Tibial nerve (tissue), 4 donors: ENCODE measurements around the gene ZMYND8. TPM values are rescaled to one million over a fixed set of nuclear protein-coding genes. Genes with fewer than 3 reads are reported as not detected.

Source experiments
- DNase-seq, 2 donors: peaks; one replicate each; pipeline ENCODE4 v3.0.0-alpha.2; 2019; ENCODE audit warnings: low spot score in 2 of 2
- H3K27ac ChIP-seq, 4 donors: fragments of 200-600 bp; sonication (generic) in 3 of 4; one replicate each; pipeline ENCODE4 v1.5.1; 2017 to 2019; ENCODE audit warnings: mild to moderate bottlenecking in 1 of 4
- H3K27me3 ChIP-seq, 2 donors: fragments of 200-600 bp; sonication (generic) in 1 of 2; one replicate each; pipeline versions ENCODE4 v1.5.1 to v1.6.0; 2017 to 2019
- H3K36me3 ChIP-seq, 3 donors: fragments of 200-600 bp; sonication (generic); one replicate each; pipeline ENCODE4 v1.5.1; 2018 to 2019
- H3K4me1 ChIP-seq, 4 donors: fragments of 200-600 bp; sonication (generic) in 3 of 4; one replicate each; pipeline ENCODE4 v1.5.1; 2017 to 2019
- H3K4me3 ChIP-seq, 4 donors: fragments of 200-600 bp; sonication (generic) in 3 of 4; one replicate each; pipeline ENCODE4 v1.5.1; 2017 to 2019; ENCODE audit warnings: mild to moderate bottlenecking in 1 of 4, moderate library complexity in 1 of 4
- H3K9me3 ChIP-seq, 4 donors: fragments of 200-600 bp; sonication (generic) in 3 of 4; one replicate each; pipeline ENCODE4 v1.5.1; 2017 to 2019
- EP300 ChIP-seq, 2 donors: sonication (generic); formaldehyde crosslinking; IDR thresholded peaks; one replicate each; pipeline ENCODE4 v1.6.1; 2017; ENCODE audit warnings: antibody characterized with exemption in 2 of 2, mild to moderate bottlenecking in 1 of 2
- POLR2A ChIP-seq, 2 donors: fragments of 450-650 bp; IDR thresholded peaks; one replicate each; pipeline ENCODE4 v1.6.1; 2017; ENCODE audit warnings: antibody characterized with exemption in 2 of 2, mild to moderate bottlenecking in 2 of 2, moderate library complexity in 2 of 2
- WGBS, 2 donors: methylation state at CpG; one replicate each; pipeline ENCODE4 v1.1.5; 2018; 5-methylcytosine and 5-hydroxymethylcytosine counted together
- total RNA-seq, 4 donors: library from RNA; depleted of rRNA; stranded (reverse); fragments of >200 nt; gene quantifications; one replicate each; pipeline ENCODE4 v1.1.0, GENCODE V29; 2016
- TF ChIP-seq, protein P1 (sequence below), 5 experiments: fragments of 200-600 bp in 3 of 5; fragments of 450-650 bp in 2 of 5; sonication (generic) in 3 of 5; IDR thresholded peaks; one replicate each; pipeline ENCODE4 v1.5.1; 2016 to 2019; ENCODE audit warnings: antibody characterized with exemption in 5 of 5, mild to moderate bottlenecking in 3 of 5, moderate library complexity in 2 of 5

ZMYND8 gene
- total RNA-seq, 4 donors from 2014 or later: 45.3 to 69.9 (median 49.8) TPM

DNA sequence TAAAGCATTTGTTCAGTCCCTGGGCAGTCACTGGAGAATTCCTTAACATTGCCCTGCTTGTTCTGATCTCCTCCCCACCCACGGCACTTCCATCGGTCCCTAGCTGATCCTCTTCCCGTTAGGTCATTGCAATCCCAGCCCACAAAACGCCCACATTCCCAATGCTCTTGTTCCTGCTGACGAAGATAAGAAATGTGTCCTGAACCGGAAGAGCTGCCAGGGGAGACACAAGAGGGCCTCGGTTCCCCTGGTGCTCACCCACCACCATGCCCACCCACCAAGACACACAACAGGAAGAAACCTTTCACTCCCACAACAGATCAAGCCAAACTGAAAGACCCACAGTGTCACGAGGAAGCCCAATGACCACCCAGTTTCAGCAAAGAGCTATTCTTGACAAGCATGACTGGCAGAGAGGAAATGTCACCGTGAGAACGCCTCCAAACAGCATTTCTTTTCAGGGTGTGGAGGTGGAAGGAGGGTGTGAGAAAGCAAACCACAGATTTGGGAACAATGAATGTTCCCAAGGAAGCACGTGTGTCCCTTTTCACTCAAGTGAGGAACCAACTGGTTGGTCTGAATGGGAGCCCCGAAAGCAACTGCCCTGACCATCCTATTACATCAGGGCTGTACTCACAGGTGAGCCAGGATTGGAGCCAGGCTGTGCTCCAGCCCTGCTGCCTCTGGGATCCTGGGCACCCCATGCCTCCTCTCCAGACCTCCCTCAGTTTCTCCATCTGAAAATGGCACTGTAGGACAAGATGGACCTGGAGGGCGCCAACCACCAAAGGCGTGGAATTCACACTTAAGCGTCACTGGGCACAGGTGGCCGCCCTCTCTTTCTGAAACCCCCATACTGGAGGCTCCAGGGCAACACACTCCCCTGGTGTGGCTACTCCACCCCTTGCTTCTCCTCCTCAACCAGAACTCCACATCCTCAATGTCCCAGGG is 97.5 kb downstream of the ZMYND8 start:
- Histone ChIP-seq H3K9me3 (no peaks in the 10 kb centered on the region), H3K27ac (peak overlapping the region; percentile 31 to 85 (median 74)), H3K36me3 (peaks cover 0 to 47% (median 6%) of the 10 kb centered on the region in 3 donors), H3K4me3 (peak overlapping the region in 1 of 4 donors; percentile 3), H3K4me1 (peaks cover 0 to 51% (median 19%) of the 10 kb centered on the region in 4 donors), H3K27me3 (no peaks in the 10 kb centered on the region)
- peak; percentile 13 to 72 for TF ChIP-seq EP300 (IDR thresholded peaks at IDR 0.05)
- TF ChIP-seq POLR2A (IDR thresholded peaks at IDR 0.05): no peak
- TF ChIP-seq, protein P1, sequence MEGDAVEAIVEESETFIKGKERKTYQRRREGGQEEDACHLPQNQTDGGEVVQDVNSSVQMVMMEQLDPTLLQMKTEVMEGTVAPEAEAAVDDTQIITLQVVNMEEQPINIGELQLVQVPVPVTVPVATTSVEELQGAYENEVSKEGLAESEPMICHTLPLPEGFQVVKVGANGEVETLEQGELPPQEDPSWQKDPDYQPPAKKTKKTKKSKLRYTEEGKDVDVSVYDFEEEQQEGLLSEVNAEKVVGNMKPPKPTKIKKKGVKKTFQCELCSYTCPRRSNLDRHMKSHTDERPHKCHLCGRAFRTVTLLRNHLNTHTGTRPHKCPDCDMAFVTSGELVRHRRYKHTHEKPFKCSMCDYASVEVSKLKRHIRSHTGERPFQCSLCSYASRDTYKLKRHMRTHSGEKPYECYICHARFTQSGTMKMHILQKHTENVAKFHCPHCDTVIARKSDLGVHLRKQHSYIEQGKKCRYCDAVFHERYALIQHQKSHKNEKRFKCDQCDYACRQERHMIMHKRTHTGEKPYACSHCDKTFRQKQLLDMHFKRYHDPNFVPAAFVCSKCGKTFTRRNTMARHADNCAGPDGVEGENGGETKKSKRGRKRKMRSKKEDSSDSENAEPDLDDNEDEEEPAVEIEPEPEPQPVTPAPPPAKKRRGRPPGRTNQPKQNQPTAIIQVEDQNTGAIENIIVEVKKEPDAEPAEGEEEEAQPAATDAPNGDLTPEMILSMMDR (IDR thresholded peaks at IDR 0.05): peak in 1 of 5 experiments; percentile 10
- peak; percentile 43 to 46 for DNase-seq
- 39 to 43% methylated on average over 16 of the region's 16 CpGs for WGBS, 2 donors

DNA sequence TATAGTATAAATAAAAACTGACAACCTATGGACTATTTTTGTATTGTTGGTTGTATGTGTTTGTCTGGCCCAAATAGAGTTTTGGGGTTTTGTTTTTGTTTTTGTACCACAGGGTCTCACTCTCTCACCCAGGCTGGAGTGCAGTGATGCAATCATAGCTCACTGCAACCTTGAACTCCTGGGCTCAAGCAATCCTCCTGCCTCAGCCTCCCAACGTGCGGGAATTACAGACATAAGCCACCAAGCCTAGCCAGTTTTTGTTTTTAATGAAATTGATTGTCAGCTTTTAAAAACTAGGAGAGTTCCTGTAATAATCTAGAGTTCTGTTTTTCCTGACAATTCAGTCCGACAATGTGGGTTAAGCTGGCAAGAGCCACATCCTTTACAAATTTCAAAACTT is 98.7 kb downstream of the ZMYND8 start:
- peaks cover 0 to 40% (median 16%) of the 10 kb centered on the region in 4 donors for H3K4me1 ChIP-seq
- DNase-seq: no peak
- peak overlapping the region; percentile 31 to 85 (median 74) for H3K27ac ChIP-seq
- TF ChIP-seq, protein P1 (IDR thresholded peaks at IDR 0.05): no peak
- TF ChIP-seq EP300 (IDR thresholded peaks at IDR 0.05): no peak
- TF ChIP-seq POLR2A (IDR thresholded peaks at IDR 0.05): no peak
- H3K27me3 ChIP-seq: no peaks in the 10 kb centered on the region
- no peak overlapping the region for H3K4me3 ChIP-seq
- WGBS, 2 donors: 82 to 90% methylated on average over 3 of the region's 3 CpGs
- H3K36me3 ChIP-seq: peaks cover 0 to 54% (median 6%) of the 10 kb centered on the region in 3 donors
- no peaks in the 10 kb centered on the region for H3K9me3 ChIP-seq

DNA sequence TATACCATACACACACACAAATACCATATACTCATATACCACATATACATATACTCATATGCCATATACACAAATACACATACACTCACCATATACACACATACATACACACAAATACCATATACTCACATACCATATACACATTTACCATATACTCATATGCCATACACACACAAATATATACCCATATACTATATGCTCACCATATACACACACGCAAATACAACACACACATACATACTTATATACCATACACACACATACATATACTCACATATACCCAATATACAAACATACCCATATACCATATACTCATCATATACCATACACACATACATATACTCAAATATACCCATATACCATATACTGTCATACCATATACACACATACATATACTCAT is 99.2 kb downstream of the ZMYND8 start:
- TF ChIP-seq, protein P1 (IDR thresholded peaks at IDR 0.05): no peak
- TF ChIP-seq EP300 (IDR thresholded peaks at IDR 0.05): no peak
- no peak for TF ChIP-seq POLR2A (IDR thresholded peaks at IDR 0.05)
- DNase-seq: no peak
- peak overlapping the region in 1 of 4 donors; percentile 82 for H3K27ac ChIP-seq
- H3K4me3 ChIP-seq: no peak overlapping the region
- H3K36me3 ChIP-seq: peaks cover 0 to 54% (median 3%) of the 10 kb centered on the region in 3 donors
- H3K4me1 ChIP-seq: peaks cover 0 to 38% (median 16%) of the 10 kb centered on the region in 4 donors
- no peaks in the 10 kb centered on the region for H3K27me3 ChIP-seq
- WGBS, 2 donors: 95 to 96% methylated on average over 1 of the region's 1 CpG
- H3K9me3 ChIP-seq: no peaks in the 10 kb centered on the region

DNA sequence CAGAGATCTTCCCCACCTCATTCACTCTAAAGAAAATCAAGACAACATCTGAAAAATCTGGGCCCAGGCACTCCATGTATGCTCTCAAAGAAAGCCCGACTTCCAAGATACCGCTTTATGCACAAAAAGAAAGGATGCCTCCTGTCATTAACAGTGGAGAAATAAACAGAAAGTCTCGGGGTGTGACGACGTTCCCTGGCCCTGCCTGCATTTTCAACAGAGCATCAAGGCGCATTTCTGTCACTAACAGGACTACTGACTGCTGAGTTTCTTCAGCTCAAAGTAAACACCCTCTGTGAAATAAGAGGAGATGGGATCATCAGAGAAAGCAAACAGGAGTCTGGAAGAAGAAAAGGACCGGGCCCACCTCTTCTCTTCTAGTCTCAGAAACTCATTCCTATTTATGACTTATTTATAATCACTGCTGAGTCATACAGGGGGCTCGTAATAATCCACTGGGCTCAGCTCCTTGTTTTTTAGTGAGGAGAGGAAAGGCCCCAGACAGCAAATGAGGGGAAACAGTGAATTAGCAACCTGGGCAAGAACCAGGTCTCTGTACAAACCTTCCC is 99.7 kb downstream of the ZMYND8 start:
- Histone ChIP-seq H3K9me3 (no peaks in the 10 kb centered on the region), H3K27me3 (no peaks in the 10 kb centered on the region), H3K4me1 (peaks cover 0 to 38% (median 16%) of the 10 kb centered on the region in 4 donors), H3K27ac (peak overlapping the region in 2 of 4 donors; percentile 17 to 82), H3K36me3 (peaks cover 0 to 51% (median 0%) of the 10 kb centered on the region in 3 donors), H3K4me3 (no peak overlapping the region)
- no peak for DNase-seq
- TF ChIP-seq, protein P1 (IDR thresholded peaks at IDR 0.05): no peak
- no peak for TF ChIP-seq POLR2A (IDR thresholded peaks at IDR 0.05)
- no peak for TF ChIP-seq EP300 (IDR thresholded peaks at IDR 0.05)
- whole genome bisulfite sequencing, 2 donors: 85 to 88% methylated on average over 8 of the region's 8 CpGs
